C4-2B (cell line): ENCODE data around the gene DRGX.

Source experiments
- H3K27ac ChIP-seq: fragments of 450-650 bp; 2 replicates; pipeline ENCODE4 v1.5.1; 2017
- ZFX ChIP-seq: fragments of 450-650 bp; IDR thresholded peaks from 2 replicates; pipeline ENCODE4 v1.6.1; 2017
- TF ChIP-seq, protein P1 (sequence below): fragments of 450-650 bp; conservative IDR thresholded peaks from 2 replicates; pipeline ENCODE4 v1.5.1; 2017; ENCODE audit warnings: mild to moderate bottlenecking

Gene DRGX

DNA sequence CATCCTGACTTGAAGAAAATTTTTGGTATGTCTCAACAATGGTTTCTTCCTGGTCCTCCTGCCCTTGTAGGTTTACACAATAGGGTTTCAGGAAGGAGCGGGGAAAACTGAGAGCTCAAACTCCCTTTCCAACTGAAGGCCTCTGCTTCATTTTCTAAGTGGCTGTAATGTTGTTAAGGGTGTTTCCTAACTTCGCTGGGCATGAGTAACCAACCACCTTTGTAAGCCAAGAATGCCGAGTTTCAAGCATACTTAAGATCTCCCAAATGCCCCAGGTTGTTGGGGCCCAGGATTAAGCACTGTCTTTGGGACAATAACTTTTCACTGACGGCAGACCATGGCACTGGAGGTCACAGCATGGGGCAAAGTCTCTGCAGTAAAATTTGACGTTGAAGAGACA is 33.6 kb upstream of the DRGX start:
- TF ChIP-seq ZFX: no peak
- TF ChIP-seq, protein P1, sequence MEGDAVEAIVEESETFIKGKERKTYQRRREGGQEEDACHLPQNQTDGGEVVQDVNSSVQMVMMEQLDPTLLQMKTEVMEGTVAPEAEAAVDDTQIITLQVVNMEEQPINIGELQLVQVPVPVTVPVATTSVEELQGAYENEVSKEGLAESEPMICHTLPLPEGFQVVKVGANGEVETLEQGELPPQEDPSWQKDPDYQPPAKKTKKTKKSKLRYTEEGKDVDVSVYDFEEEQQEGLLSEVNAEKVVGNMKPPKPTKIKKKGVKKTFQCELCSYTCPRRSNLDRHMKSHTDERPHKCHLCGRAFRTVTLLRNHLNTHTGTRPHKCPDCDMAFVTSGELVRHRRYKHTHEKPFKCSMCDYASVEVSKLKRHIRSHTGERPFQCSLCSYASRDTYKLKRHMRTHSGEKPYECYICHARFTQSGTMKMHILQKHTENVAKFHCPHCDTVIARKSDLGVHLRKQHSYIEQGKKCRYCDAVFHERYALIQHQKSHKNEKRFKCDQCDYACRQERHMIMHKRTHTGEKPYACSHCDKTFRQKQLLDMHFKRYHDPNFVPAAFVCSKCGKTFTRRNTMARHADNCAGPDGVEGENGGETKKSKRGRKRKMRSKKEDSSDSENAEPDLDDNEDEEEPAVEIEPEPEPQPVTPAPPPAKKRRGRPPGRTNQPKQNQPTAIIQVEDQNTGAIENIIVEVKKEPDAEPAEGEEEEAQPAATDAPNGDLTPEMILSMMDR: no peak
- H3K27ac ChIP-seq: no peak overlapping the region

DNA sequence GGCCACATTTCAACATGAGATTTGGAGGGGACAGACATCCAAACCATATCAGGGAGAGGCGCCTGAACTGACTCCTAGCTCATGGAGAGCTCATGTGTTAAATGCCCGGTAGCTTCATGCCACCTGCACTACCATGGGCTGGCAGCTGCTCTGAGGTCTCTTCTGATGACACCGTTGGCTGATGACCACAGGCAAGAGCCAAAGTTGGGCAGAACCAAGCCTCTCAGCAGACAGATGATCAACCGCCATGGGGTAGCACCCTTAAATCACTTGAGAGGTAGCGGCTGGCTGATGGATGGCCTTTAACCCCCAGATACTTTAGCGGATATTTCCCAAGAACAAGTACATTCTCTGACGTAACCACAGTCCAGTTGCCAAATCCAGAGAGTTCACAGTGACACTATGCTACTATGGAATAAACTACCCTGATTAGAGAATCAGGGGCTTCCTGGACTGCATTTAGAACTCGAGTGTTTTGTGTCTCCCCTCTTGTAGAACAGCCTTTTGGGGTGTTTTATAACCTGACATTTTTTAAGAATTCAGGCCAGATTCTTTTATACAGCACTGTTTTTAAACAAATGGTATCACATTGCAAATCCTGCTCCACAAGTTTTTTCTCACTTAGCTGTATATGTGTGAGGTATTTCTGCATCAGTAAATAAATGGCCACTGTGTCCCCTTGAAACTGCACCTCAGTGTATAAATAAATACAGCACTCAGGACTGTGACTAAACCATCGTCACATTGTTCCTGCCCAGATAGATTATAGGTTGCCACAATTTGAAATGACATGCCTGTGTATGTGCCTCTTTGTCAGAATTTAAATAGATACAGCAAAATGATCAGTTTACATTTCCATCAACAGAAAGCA is 30.8 kb upstream of the DRGX start:
- TF ChIP-seq, protein P1: no peak
- H3K27ac ChIP-seq: no peak overlapping the region

DNA sequence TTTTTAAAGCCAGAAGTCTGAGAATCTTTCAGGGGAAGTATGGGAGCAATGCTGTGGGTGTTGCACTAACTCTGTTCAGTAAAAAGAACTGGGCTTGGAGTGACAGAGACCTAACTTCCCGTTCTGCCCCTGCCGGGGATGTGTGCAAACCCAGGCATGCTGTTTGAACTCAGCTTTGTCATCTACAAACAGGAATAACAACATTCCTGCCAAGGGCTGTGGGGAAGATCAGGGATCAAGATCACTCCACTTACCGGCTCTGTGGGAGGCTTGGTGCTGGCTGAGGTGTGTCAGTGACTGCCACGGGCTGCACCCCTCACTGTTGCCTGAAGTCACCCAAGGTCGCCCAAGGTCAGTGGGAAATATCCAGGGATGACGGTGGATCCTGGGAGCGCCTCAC is 23.1 kb upstream of the DRGX start:
- TF ChIP-seq ZFX: no peak
- TF ChIP-seq, protein P1: no peak; the same call in 1 of the 2 replicates
- H3K27ac ChIP-seq: peak overlapping the region; percentile 63

DNA sequence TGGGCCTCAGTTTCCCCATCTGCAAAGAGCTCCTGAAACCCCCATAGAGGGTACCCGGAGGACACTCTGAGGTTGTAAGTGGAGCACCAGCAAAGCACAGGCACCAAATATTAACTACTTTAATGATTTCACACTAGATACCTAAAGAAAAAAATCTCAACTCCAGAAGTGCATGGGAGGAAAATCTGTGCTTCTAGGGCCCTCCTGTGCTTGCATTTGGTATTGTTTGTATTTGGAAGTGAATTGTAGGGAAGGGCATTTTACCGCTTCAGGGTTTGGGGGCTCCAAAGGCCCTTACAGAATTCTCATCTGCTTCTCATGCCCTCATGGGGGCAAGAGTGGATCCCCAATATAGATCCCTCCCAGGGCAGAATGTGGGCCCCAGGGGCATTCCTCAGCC is 22.4 kb upstream of the DRGX start:
- TF ChIP-seq, protein P1: no peak
- TF ChIP-seq ZFX: no peak

DNA sequence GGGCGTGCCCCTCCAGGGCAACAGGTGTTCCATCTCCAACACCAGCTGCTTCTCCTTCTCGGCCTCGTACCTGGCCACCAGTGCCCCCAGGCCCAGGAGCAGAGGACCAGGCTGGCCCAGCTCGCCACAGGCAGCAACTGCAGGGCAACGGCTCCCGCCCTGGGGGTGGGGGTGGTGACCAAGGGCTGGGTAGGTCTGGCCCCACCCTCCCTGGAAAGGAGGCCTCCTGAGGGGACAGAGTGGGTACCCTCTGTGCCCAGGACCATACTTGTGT is 22.1 kb upstream of the DRGX start:
- TF ChIP-seq, protein P1: no peak
- TF ChIP-seq ZFX: no peak
- H3K27ac ChIP-seq: peak overlapping the region; percentile 63; the same call in 1 of the 2 replicates

More for the DNA sequence above, 22.4 kb upstream of the DRGX start:
- peak overlapping the region; percentile 63 for H3K27ac ChIP-seq

DNA sequence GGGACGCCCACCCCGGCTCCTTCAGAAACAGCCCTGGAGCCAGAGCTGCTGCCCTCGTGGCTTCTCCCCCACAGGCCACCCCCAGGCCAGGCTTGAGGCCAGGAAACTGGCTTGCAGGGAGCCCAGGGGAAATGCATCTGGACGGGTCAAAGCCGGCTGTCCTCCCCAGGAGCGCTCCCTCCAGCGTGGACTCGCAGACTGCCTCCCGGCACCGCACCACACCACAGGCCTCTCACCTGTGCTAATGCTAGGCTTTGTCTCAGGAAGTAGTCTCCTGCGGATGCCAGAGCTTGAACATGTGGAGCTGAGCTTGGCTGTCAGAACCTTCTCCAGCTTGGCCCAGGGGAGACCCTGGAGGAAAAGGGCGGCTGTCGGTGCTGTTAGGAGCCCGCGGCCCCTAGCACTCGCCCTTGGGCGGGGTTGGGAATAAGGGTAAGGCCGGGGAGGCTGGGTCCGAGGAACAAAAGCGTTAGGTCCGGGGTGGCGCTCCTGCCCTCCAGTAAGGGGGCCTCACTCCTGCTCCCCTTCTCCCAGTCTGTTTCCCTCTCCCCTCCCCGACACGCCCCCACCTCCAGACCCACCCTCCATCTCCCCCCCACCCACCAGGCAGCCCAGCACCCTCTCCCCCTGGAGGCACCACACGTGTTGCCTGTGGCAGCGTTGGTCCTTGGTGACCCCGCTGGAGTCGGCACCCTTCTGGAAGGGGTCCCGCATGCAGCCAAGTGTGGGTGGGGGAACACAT is 21.6 kb upstream of the DRGX start:
- no peak for TF ChIP-seq ZFX
- TF ChIP-seq, protein P1: no peak

DNA sequence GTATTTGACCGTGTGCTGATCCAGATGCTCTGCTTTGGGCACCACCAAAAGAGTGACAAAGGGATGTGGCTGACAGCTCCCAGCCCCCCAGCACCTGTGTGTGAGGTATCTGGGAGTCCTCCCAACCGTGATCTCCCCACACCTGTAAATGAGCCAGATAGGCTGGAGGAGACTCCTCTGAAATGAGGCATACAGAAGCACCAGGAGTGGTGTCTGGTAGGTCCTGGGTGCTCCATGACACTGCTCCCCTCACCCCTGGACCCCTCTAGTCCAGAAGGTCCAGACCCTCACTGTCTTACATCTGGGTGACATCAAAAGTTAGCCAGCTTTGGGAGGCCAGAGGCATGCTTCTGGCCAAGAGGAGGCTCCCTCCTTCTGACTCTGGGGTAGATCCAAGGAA is 20.0 kb upstream of the DRGX start:
- no peak overlapping the region for H3K27ac ChIP-seq
- TF ChIP-seq, protein P1: no peak
- no peak for TF ChIP-seq ZFX

More for the DNA sequence above, 21.6 kb upstream of the DRGX start:
- no peak overlapping the region for H3K27ac ChIP-seq
